OCI-LY7 (cell line): Measurements from ENCODE around the gene RANBP9.

Experiments used
- CTCF ChIP-seq: fragments of 200-600 bp; sonication (generic); conservative IDR thresholded peaks from 2 replicates; pipeline ENCODE4 v1.5.1; 2014; ENCODE audit warnings: mild to moderate bottlenecking, antibody characterized with exemption, low read length, moderate library complexity, mixed read lengths
- EZH2phosphoT487 ChIP-seq: fragments of 200-600 bp; sonication (generic); IDR thresholded peaks from 2 replicates; pipeline ENCODE4 v1.6.1; 2018; ENCODE audit warnings: low read depth, borderline replicate concordance, mild to moderate bottlenecking, mixed run types, antibody characterized with exemption, low read length, moderate library complexity, mixed read lengths

DNA sequence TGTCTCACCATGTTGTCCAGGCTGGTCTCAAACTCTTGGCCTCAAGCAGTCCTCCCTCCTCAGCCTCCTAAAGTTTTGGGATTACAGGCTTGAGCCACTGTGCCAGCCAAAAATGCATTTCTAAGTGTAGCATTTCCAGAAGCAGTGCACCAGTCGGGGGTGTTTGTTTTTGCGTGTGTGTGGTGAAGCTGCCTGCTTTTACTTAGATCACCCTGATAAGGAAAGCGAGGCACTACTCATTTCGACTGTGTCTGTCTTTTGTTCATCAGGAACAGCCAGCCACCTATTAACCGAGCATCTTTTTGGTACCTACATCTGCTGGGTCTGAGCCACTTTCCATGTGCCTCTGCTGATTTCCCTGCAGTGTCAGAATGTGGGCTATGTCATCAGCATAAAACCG is 118.5 kb downstream of the RANBP9 start:
- TF ChIP-seq EZH2phosphoT487 (no peak), CTCF (no peak)
